LoVo (cell line): ENCODE measurements around the gene GLP2R.

Experiments
- DNase-seq: peaks from one replicate; pipeline ENCODE4 v3.0.0-alpha.2; 2016; ENCODE audit warnings: low spot score

The GLP2R gene

DNA sequence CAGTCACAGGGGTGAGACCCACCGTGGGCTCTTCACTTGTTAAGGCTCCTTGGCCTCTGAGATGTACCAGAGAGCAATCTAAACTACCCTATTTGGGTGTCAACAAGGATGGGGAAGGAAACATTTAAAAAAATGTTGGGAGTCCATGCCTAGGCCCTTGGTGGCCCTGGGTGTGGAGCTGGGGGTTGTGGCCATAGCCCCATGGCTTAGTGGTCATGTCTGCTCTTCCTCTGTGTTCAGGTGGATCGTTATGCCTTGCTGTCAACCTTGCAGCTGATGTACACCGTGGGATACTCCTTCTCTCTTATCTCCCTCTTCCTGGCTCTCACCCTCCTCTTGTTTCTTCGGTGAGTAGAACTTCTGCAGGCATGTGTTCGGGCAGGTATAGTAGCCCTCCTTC lies 28.5 kb downstream of the GLP2R start:
- DNase-seq: no peak

- no peak for DNase-seq
Measured at GRCh38 chr17:9855036-9855435, 29.3 kb downstream of the GLP2R start.

GRCh38 chr17:9859781-9860180 lies 34.1 kb downstream of the GLP2R start:
- no peak for DNase-seq

GRCh38 chr17:9860851-9861250 lies 35.1 kb downstream of the GLP2R start:
- no peak for DNase-seq

- no peak for DNase-seq
Measured at GRCh38 chr17:9862220-9862619, 36.5 kb downstream of the GLP2R start.

GRCh38 chr17:9862949-9863348 lies 37.2 kb downstream of the GLP2R start:
- no peak for DNase-seq

GRCh38 chr17:9865586-9865985 lies 39.9 kb downstream of the GLP2R start:
- DNase-seq: no peak

- no peak for DNase-seq
Measured at GRCh38 chr17:9868552-9868951, 42.8 kb downstream of the GLP2R start.

DNA sequence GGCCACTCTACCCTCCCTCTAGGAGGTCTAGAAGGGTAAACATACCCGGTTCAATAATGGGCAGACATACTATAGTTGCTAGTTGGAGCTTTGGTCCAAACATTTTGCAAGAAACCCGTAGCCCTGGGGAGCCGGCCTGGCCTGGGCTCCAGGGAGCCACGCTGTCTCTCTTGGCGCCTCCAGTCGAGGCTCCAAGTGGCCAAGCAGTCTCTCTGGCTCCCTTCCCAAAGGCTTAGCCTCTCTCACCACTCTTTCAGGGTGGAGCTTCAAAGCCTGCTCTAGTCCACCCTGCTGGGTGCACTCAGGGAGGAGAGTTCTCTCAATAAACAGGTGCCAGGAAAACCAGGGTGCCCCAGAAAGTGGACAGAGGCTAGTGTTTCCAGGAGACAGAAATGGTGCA lies 47.1 kb downstream of the GLP2R start:
- DNase-seq: peak; percentile 49

- no peak for DNase-seq
Measured at GRCh38 chr17:9874722-9875121, 49.0 kb downstream of the GLP2R start.

DNA sequence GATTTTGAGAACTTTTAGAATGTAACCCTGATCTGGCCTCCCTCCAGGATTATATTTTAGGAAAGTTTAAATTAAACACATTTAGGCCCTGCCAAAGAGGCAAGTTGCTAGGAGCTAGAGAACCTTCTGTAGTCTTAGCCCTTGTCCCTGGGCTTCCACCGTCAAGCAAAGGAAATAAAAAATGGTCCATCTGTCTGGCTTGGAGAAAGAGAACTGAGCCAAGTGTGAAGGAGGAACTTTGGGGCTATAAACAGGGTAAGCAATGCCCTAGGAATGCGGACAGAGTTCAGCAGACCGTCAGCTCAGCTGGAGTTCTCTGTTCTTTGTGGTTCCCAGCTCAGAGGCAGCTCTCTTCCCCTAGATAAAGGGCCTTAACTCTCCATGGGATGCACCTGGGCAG lies 49.7 kb downstream of the GLP2R start:
- DNase-seq: peak; percentile 91

GRCh38 chr17:9878356-9878755 lies 52.6 kb downstream of the GLP2R start:
- DNase-seq: no peak

DNA sequence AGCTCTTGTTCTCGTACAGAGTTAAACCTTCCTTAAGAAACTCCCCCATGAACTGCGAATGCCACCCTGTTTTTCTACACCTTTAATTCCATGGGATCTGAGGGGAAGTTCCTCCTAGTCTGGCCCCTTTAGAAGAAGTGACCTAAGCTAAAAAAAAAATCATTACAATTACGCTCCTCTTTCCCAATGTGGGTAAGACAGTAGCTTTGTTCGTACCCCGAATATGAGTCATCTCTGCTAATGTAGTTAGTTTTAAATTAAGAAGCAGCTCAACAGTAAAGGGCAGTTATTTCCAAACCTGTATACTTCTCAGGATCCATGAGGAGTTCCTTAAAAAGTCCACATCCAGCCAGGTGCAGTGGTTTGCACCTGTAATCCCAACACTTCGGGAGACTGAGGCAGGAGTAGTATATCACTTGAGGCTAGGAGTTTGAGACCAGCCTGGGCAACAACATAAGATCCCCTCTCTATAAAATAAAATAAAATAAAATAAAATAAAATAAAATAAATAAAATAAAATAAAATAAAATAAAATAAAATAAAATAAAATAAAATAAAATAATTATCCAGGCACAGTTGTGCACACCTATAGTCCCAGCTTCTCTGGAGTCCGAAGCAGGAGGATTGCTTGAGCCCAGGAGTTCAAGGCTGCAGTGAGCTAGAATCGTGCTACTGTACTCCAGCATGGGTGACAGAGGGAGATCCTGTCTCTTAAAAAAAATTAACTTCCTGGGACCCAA lies 53.2 kb downstream of the GLP2R start:
- DNase-seq: no peak

- DNase-seq: peak; percentile 75
Measured at GRCh38 chr17:9880582-9880999, 54.9 kb downstream of the GLP2R start.

- no peak for DNase-seq
Measured at GRCh38 chr17:9883451-9883850, 57.7 kb downstream of the GLP2R start.

- no peak for DNase-seq
Measured at GRCh38 chr17:9886141-9886930, 60.6 kb downstream of the GLP2R start.

GRCh38 chr17:9887508-9887907 lies 61.8 kb downstream of the GLP2R start:
- peak; percentile 42 for DNase-seq

DNA sequence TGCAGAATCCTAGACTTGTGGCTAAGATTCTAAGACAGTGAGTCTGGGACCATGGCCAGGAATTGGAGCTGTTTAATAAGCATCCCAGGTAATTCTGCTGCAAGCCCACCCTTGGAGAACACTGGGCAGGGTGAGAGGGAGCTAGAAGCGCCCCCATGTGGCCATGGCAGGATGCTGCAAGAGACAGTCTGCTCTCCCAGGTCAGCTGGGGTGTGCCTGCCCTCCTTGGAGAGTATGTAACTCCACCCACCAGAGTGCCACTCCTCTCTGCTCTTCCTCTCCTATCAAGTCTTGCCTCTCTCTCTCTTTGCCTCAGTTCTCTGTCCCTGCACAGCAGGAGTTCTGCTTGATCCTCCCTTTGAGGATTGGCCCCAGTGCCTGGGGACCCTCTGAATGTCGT lies 64.4 kb downstream of the GLP2R start:
- DNase-seq: peak; percentile 38

GRCh38 chr17:9893411-9894012 lies 67.8 kb downstream of the GLP2R start:
- peak; percentile 15 for DNase-seq

DNA sequence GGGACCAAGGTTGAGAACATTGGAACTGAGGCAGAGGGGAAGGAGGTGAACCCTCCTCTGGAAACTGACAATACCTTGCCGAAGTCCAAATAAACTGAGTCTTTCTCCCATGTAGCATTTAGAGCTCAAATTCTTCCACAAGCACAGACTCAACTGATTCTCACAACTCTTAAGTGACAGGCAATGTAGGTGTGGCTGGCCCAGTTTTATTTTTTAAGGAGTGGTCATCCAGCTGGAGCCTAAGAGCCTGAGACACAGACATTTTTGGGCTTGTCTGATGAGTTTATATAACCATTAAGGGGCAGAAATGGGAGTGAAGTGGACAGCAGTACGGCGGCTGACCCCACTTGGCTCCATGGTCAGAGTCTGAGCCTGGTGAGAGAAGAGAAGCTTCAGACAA lies 68.5 kb downstream of the GLP2R start:
- no peak for DNase-seq

DNA sequence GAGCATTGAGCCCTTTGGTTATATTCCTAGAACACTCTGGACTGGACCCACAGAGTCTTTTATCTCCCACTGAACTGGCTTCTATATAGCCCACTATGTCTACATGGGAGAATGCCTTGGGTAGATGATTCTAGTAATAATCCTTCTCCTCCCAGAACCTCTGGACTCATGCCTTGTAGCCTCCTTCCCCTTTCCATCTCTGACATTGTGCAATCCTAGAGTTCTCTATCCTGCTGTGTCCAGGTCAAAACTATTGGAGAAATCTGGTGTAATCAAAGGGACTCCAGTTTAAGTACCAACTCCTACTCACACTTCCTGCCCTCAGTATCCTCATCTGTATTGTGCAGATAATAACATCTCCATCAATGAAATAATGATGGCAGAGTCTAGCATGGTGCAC lies 70.2 kb downstream of the GLP2R start:
- no peak for DNase-seq

GRCh38 chr17:9897372-9897968 lies 71.7 kb downstream of the GLP2R start:
- DNase-seq: no peak

DNA sequence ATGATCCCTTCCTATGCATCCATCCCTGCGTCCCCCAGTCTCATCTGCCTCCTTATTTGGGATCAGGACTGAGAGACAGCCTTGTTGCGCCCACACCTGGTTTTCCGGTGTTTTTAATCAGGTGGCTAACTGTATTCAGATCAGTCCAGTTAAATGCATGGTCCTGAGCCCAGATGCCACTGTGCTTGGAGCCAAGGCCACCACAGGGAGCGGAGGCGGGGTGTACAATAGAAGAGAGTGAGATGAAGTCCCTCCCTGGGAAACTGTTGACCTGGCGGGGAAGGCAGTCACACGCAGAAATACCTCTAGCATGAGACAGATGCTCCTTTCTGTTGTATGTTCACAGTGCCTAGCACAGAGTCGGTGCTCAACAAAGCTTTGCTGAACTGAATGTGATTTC lies 73.1 kb downstream of the GLP2R start:
- DNase-seq: no peak
